GM19035 (cell line): ENCODE results near the gene MBIP.

ENCODE experiments used
- ATAC-seq: cut with Tn5 transposase; IDR thresholded peaks from one replicate; pipeline ENCODE4 v1.9.1; 2021; ENCODE audit not compliant: unreplicated experiment

The MBIP gene

DNA sequence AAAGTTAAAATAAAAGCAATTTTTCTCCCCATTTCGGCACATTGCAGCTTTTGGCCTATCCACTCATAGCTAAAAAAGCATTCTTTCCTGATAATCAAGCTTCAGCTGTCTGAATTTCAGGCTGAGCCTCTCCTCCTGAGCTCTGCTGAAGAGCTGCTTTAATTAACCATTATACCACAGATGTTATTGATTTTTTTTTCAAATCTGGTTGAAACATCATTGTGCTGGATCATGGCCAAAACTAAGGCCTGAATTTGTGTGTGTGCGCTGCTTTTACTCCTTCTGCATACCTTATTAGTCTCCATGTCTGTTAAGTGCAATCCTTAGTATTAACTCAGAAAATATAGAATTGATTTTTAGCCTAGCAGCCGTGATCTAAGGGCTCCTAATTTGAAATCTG is 52.3 kb downstream of the MBIP start:
- ATAC-seq, result no peak

- ATAC-seq, result no peak
Observed at GRCh38 chr14:36264595-36264994, 55.8 kb downstream of the MBIP start.

DNA sequence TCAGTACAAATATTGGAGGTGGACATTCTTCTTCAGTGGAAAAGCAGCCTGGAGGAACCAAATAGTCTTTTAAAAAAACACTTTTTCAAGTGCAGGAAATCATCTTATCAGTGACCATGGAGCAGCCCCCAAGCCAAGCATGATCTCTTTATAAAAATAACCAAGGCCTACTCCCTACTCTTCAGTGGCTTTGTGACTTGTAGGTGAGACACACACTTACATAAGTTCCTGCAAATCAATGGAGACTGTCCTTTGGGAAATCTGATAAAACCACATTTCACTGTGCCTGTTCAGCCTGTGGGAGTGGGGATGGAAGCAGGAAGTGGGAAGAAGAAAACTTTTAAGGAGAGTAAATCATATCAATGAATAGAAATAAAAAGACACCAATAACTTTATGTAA is 56.3 kb downstream of the MBIP start:
- no peak for ATAC-seq

DNA sequence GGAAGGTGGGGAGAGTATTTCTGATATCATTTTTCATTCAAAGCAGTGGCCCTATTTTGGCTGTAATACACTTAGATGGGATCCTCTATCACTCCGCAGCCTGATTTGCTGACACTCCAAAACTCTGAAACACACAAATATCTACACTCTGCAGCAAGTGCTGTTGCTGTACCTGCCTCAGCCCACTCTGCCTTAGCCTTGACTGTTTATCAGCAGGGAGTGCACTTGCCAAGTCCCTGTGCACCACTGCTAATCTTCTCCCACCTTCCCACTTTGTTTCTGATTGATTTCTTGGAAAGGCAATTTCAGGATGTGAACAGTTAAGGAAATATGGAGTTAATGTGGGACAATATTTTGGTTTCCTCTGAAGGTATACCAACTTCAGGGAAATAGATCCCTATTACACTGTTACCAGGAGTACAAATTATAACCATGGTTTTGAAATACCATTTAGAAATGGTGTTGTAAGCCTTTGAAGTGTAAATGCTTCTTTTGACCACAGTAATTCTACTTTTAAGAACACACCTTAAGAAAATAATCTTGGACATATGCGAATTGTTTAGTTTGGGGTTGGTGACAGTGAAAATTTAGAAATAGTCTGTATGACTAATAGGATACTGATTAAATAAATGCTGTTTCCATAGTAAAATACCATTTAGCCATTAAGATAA is 59.3 kb downstream of the MBIP start:
- no peak for ATAC-seq

DNA sequence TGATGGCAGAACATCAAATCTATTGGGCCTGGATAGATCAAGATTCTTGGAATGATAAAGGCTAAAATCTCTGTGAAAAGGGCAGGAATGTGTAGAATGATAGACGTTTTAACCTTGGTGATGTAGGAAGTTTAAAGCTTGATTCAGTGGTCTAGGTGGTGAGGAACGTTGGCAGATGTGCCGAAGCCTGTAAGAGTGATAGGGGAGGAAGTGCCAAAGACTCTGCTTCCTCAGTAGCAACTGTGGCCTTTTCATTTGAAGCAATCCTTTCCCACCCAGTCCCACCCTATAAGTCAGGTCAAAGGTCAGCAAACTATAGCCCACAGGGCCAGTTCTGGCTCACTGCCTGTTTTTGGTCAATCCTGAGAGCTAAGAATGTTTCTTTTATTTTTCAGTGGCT is 62.2 kb downstream of the MBIP start:
- ATAC-seq, result no peak

DNA sequence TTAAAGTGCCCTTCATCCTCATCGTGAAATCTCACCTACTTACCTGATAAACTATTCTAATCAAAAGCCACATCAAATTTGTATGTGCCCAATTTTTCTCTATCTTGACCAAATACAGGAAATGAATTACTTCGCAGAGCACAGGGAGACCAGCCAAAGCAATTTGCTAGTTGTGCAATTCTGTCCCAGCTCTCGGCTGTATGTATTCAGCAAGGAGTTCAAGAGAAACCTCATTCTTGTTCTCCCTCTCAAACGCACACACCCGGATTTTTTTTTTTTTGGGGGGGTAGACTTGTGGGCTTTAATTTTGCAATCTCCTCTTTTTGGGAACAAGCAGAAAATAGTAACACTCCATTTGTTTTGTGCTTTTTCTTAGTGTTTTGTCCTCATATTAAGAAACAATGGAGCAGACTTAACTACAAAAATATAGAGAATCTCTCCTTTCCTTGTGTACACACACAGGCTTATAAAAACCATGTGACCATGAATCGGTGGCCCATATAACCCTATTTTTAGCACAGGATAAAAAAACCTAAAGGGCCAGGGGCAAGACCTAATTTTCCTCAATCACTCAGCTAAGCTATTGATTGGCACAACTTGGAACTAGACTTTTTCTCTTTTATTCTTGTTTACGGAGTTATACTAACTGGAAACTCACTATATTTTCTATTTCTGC is 64.2 kb downstream of the MBIP start:
- no peak for ATAC-seq

DNA sequence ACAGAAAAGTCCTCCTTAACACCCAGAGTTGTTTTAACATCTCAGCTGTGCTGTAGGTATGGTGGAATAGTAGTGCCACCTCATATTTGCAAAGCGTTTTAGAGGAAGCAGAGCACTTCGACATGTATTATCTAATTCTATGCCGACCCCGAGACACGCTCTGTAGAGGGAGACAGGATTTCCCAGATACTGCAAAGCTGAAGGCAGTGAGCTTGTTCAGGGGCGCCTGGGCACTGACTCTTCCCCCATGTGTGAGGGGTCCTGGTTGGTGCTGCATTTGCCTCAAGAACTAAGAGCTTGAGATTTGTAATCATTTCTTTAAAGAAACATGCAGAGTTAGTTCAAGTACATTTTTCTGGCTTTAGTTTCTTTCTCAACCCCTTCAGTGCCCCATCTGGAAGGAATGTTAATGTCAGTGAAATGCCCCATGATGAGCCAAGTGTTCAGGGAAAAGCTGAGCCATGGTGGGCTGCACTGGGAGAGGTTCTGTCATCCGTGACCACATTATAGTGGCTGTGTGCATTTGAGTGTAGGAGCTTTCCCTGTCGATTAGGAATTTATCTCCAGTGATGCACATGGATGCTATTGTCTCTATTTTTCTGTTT is 66.3 kb downstream of the MBIP start:
- ATAC-seq, result no peak
